GM12874 (cell line): Measurements from ENCODE around the gene LUC7L2.

ENCODE experiments used
- TF ChIP-seq, protein P1 (sequence below): IDR thresholded peaks from 2 replicates; pipeline ENCODE4 v1.5.1; 2011; ENCODE audit warnings: low read depth, mild to moderate bottlenecking, control low read depth, low read length, moderate library complexity; ENCODE audit not compliant: insufficient read depth

LUC7L2 gene

DNA sequence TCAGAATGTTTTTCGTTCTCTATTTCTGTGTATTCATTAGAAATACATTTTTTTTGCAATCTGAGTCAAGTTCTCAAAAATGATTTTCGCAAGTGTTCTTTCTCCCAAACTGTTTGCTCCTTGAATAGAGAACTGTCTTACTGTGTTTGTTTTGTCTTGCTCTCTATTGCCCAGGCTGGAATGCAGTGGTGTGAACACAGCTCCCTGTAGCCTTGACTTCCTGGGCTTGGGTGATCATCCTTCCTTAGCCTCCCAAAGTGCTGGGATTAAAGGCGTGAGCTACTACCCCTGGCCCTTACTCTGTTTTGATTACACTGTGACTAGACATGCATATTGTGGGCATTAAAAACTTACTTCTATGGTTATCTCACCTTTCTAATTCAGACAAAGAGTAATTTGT is 56.7 kb downstream of the LUC7L2 start:
- TF ChIP-seq, protein P1, sequence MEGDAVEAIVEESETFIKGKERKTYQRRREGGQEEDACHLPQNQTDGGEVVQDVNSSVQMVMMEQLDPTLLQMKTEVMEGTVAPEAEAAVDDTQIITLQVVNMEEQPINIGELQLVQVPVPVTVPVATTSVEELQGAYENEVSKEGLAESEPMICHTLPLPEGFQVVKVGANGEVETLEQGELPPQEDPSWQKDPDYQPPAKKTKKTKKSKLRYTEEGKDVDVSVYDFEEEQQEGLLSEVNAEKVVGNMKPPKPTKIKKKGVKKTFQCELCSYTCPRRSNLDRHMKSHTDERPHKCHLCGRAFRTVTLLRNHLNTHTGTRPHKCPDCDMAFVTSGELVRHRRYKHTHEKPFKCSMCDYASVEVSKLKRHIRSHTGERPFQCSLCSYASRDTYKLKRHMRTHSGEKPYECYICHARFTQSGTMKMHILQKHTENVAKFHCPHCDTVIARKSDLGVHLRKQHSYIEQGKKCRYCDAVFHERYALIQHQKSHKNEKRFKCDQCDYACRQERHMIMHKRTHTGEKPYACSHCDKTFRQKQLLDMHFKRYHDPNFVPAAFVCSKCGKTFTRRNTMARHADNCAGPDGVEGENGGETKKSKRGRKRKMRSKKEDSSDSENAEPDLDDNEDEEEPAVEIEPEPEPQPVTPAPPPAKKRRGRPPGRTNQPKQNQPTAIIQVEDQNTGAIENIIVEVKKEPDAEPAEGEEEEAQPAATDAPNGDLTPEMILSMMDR, result no peak

DNA sequence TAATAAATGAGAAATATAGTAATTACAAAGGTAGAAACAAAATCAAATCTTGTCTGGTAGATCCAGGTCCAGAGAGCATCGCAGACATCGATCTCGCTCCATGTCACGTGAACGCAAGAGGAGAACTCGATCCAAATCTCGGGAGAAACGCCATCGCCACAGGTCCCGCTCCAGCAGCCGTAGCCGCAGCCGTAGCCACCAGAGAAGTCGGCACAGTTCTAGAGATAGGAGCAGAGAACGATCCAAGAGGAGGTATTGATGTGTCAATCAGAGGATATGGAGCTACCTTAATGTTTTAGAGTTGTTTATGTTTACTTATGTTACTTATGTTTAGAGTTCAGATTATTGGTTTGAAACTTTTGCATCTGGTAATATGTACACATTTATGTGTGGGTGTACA is 57.8 kb downstream of the LUC7L2 start:
- TF ChIP-seq, protein P1, result no peak

DNA sequence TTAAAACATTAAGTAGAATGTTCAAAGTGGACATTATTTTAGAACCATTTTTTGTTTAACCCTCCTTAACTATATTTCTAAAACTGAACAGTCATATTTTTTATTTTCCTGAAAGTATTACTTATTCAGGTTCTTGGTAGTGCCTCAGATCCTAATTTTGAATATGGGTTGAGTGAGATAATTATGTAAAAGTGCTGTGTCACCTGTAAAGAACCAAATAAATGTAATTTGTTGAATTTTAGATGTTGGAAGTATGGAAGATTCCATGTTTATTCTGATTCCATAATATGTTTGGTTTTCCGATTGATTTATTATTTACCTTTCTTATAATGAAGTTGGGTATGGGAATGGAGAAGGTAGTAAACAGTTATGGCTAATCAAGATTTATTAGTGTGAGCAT is 61.4 kb downstream of the LUC7L2 start:
- TF ChIP-seq, protein P1, result no peak

DNA sequence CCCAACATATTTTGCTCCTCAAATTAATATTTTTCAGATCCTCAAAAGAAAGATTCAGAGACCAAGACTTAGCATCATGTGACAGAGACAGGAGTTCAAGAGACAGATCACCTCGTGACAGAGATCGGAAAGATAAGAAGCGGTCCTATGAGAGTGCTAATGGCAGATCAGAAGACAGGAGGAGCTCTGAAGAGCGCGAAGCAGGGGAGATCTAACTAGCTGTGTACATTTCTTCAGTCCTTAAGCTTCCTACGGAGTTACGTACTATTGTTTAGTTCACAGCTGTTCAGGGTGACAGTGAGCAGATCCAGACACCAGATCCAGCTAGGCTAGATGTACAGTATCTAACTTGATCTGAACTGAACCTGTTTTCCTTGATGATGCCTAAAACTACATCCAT is 62.4 kb downstream of the LUC7L2 start:
- TF ChIP-seq, protein P1, result no peak

DNA sequence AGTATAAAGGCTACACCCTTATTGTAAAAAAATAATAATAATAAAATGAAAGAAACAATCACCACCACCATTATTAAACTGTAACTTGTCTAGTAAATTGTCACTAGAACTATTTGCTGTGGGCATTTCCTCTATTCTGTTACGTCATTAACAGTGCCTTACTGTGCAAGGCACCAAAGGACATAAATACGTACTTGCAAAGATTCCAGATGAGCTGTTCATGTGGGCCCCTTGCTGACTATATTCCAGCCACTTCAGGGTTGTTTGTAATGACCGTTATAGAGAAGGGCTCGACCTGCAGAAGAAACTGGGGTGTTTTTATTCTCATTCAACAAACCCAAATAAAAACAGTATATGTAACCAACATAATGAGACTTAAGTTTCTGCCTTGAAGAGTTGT is 63.4 kb downstream of the LUC7L2 start:
- TF ChIP-seq, protein P1, result no peak

DNA sequence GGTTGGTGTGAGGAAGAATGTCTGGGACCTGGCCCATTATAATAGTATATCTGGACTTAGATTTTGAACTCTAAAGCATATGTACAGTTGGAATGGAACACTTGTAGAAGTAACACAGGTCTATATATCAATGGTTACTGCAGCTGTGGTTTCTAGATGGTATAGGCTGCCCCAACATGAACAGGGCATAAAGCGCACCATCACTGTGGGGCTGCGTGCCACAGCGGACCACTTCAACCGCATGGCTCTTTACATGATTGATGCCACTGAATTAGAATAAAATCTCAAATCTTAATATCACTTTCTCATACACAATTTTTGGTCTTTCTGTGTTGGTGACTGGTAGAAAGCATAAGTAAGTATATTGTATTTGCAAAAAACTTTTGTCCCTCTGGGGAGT is 64.3 kb downstream of the LUC7L2 start:
- TF ChIP-seq, protein P1, result no peak

DNA sequence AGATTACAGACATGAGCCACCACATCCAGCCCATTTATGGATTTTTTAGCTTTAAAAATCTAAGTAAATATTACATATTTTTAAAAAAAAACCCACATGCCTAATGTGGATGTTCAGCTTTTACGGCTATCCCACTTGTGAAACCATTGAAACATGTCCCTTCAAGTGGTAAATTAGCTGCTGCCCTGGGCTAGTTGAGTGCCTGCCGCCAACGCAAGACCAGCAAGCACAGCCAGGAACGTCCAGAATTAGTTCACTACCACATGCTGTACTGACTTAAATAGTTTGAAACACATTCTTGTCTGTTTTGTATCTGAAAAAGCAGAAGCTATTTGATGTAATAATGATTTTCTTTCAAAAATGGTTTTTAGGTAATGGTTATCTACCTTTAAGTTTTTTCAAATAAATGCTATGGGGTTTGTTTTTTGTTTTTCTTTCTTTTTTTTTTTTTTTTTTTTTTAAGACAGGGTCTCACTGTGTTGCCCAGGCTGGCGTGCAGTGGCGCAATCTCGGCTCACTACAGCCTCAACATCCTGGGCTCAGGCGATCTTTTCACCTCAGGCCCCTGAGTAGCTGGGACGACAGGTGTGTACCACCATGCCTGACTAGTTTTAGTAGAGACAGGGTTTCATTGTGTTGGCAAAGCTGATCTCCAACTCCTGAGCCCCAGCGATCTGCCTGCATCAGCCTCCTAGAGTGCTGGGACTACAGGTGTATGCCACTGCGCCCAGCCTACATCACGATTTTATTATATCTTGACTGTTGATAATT is 66.7 kb downstream of the LUC7L2 start:
- TF ChIP-seq, protein P1, result no peak
